GM21528 (cell line): ENCODE measurements around the gene CNIH1.
"Not testable (repeated sequence)": the region's sequence is repeated elsewhere in the genome, so short reads cannot be mapped to it uniquely, and the experiment has no call there.

ENCODE experiments used
- ATAC-seq: cut with Tn5 transposase; IDR thresholded peaks from one replicate; pipeline ENCODE4 v1.9.1; 2021; ENCODE audit warnings: mild to moderate bottlenecking, moderate library complexity; ENCODE audit not compliant: unreplicated experiment, low FRiP score

The CNIH1 gene

GRCh38 chr14:54437954-54438353 is 3.2 kb downstream of the CNIH1 start:
- ATAC-seq: not testable (repeated sequence)

- ATAC-seq: no peak
These were observed 5.6 kb downstream of the CNIH1 start for GRCh38 chr14:54435500-54435981.

- ATAC-seq: no peak
These were observed 12.6 kb downstream of the CNIH1 start for GRCh38 chr14:54428527-54428926.

- ATAC-seq: no peak
These were observed 13.3 kb downstream of the CNIH1 start for GRCh38 chr14:54427871-54428270.

- ATAC-seq: no peak
These were observed 15.5 kb downstream of the CNIH1 start for GRCh38 chr14:54425537-54426274.

GRCh38 chr14:54425068-54425467 is 16.1 kb downstream of the CNIH1 start:
- ATAC-seq: no peak

GRCh38 chr14:54424479-54424901 is 16.7 kb downstream of the CNIH1 start:
- ATAC-seq: no peak

- no peak for ATAC-seq
These were observed 17.2 kb downstream of the CNIH1 start for GRCh38 chr14:54423991-54424390.

- ATAC-seq: no peak
These were observed 20.6 kb downstream of the CNIH1 start for GRCh38 chr14:54420478-54421142.

- ATAC-seq: no peak
These were observed 29.8 kb downstream of the CNIH1 start for GRCh38 chr14:54411371-54411770.

- no peak for ATAC-seq
These were observed 31.0 kb downstream of the CNIH1 start for GRCh38 chr14:54410215-54410614.

GRCh38 chr14:54403401-54404005 is 37.7 kb downstream of the CNIH1 start:
- ATAC-seq: not testable (repeated sequence)

- ATAC-seq: no peak
These were observed 41.6 kb downstream of the CNIH1 start for GRCh38 chr14:54399560-54399959.

GRCh38 chr14:54396493-54397335 is 44.5 kb downstream of the CNIH1 start, which contains the start of gene CDKN3:
TSS of gene CDKN3 (plus strand) at chr14:54397007. CDS start at chr14:54397069, 62 bp downstream.
- peak; percentile 98 for ATAC-seq

- ATAC-seq: no peak
These were observed 45.0 kb downstream of the CNIH1 start for GRCh38 chr14:54396183-54396492.

- no peak for ATAC-seq
These were observed 45.5 kb downstream of the CNIH1 start for GRCh38 chr14:54395716-54396115.

- no peak for ATAC-seq
These were observed 45.9 kb downstream of the CNIH1 start for GRCh38 chr14:54395284-54395683.

GRCh38 chr14:54394596-54394995 is 46.6 kb downstream of the CNIH1 start:
- ATAC-seq: no peak

GRCh38 chr14:54392986-54393884 is 47.9 kb downstream of the CNIH1 start:
- ATAC-seq: not testable (repeated sequence)
